ENCODE results near the gene PI4K2B.
A peak's percentile ranks its signal among the peaks of the same experiment; 100 is the strongest.
"Not testable (repeated sequence)": the region's sequence is repeated elsewhere in the genome, so short reads cannot be mapped to it uniquely, and the experiment has no call there.

The PI4K2B gene

GRCh38 chr4:25235401-25235800 is 1.6 kb downstream of the PI4K2B start:
- peak overlapping the region; percentile 92; the same call in 1 of the 2 replicates for H3K27ac ChIP-seq (ENCODE audit: low read length)
- H3F3A ChIP-seq (ENCODE audit: insufficient read depth, low read length), result peaks cover 22% of the 10 kb centered on the region
- H4K20me1 ChIP-seq (ENCODE audit: insufficient read depth, low read length), result no peaks in the 10 kb centered on the region
- peaks cover 3% of the 10 kb centered on the region for H3K36me3 ChIP-seq (replicated peaks; ENCODE audit: insufficient read depth, low read length)
- peak overlapping the region; percentile 89 for H3K4me3 ChIP-seq (ENCODE audit: low read length)
- peak overlapping the region; percentile 76 for H3K4me2 ChIP-seq (ENCODE audit: low read depth, low read length)
- no peak for DNase-seq
- H3K27me3 ChIP-seq (replicated peaks; ENCODE audit: insufficient read depth, low read length), result no peaks in the 10 kb centered on the region
- no peaks in the 10 kb centered on the region for H3K9me3 ChIP-seq (replicated peaks; ENCODE audit: insufficient read depth, low read length)
- peaks cover 26% of the 10 kb centered on the region for H3K4me1 ChIP-seq (ENCODE audit: low read length)
- H2AFZ ChIP-seq (ENCODE audit: low read length), result no peak overlapping the region
- TF ChIP-seq EZH2phosphoT487 (IDR thresholded peaks at IDR 0.05; ENCODE audit: low read length), result no peak
- no peaks in the 10 kb centered on the region for H3K9me2 ChIP-seq (replicated peaks; ENCODE audit: insufficient read depth, low read length)
- H3K79me2 ChIP-seq (ENCODE audit: low read length), result peaks cover 63% of the 10 kb centered on the region
- H3K9ac ChIP-seq (ENCODE audit: low read length), result peak overlapping the region; percentile 98

DNA sequence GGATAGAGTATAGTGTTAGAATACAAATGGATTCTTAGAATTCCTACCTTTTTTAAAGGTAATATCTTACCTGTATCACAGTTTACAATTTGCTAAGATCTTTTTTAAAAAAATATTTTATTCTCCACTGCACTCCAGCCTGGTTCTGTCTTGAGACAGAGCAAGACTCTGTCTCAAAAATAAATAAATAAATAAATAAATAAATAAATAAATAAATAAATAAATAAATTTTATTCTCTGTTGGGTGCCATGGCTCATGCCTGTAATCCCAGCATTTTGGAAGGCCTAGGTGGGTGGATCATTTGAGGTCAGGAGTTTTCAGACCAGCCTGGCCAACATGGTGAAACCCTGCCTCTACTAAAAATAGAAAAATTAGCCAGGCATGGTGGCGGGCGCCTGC is 2.2 kb downstream of the PI4K2B start:
- H3K9me3 ChIP-seq (replicated peaks; ENCODE audit: insufficient read depth, low read length); H4K20me1 ChIP-seq (ENCODE audit: insufficient read depth, low read length); H3K36me3 ChIP-seq (replicated peaks; ENCODE audit: insufficient read depth, low read length); H2AFZ ChIP-seq (ENCODE audit: low read length); H3K27me3 ChIP-seq (replicated peaks; ENCODE audit: insufficient read depth, low read length); DNase-seq; H3K9me2 ChIP-seq (replicated peaks; ENCODE audit: insufficient read depth, low read length): not testable (repeated sequence)
- H3K9ac ChIP-seq (ENCODE audit: low read length), result peak overlapping the region; percentile 98; the same call in 1 of the 2 replicates
- peak overlapping the region; percentile 92; the same call in 1 of the 2 replicates for H3K27ac ChIP-seq (ENCODE audit: low read length)
- peak overlapping the region; percentile 89 for H3K4me3 ChIP-seq (ENCODE audit: low read length)
- H3F3A ChIP-seq (ENCODE audit: insufficient read depth, low read length), result peaks cover 22% of the 10 kb centered on the region
- H3K4me2 ChIP-seq (ENCODE audit: low read depth, low read length), result peak overlapping the region; percentile 76
- peaks cover 30% of the 10 kb centered on the region for H3K4me1 ChIP-seq (ENCODE audit: low read length)
- H3K79me2 ChIP-seq (ENCODE audit: low read length), result peaks cover 69% of the 10 kb centered on the region

GRCh38 chr4:25236971-25237370 is 3.1 kb downstream of the PI4K2B start:
- Histone ChIP-seq H3K79me2 (ENCODE audit: low read length) (peaks cover 77% of the 10 kb centered on the region), H3K27me3 (replicated peaks; ENCODE audit: insufficient read depth, low read length) (no peaks in the 10 kb centered on the region), H4K20me1 (ENCODE audit: insufficient read depth, low read length) (no peaks in the 10 kb centered on the region), H3K9me2 (replicated peaks; ENCODE audit: insufficient read depth, low read length) (no peaks in the 10 kb centered on the region), H3K4me2 (ENCODE audit: low read depth, low read length) (no peak overlapping the region), H3K27ac (ENCODE audit: low read length) (no peak overlapping the region), H3F3A (ENCODE audit: insufficient read depth, low read length) (peaks cover 22% of the 10 kb centered on the region), H2AFZ (ENCODE audit: low read length) (no peak overlapping the region), H3K9me3 (replicated peaks; ENCODE audit: insufficient read depth, low read length) (no peaks in the 10 kb centered on the region), H3K4me3 (ENCODE audit: low read length) (no peak overlapping the region), H3K36me3 (replicated peaks; ENCODE audit: insufficient read depth, low read length) (peaks cover 3% of the 10 kb centered on the region), H3K9ac (ENCODE audit: low read length) (no peak overlapping the region), H3K4me1 (ENCODE audit: low read length) (peaks cover 30% of the 10 kb centered on the region)
- TF ChIP-seq EZH2phosphoT487 (IDR thresholded peaks at IDR 0.05; ENCODE audit: low read length) (no peak), EZH2 (optimal IDR thresholded peaks at IDR 0.05; ENCODE audit: low read depth, low read length) (no peak)
- TF ChIP-seq, protein P1, sequence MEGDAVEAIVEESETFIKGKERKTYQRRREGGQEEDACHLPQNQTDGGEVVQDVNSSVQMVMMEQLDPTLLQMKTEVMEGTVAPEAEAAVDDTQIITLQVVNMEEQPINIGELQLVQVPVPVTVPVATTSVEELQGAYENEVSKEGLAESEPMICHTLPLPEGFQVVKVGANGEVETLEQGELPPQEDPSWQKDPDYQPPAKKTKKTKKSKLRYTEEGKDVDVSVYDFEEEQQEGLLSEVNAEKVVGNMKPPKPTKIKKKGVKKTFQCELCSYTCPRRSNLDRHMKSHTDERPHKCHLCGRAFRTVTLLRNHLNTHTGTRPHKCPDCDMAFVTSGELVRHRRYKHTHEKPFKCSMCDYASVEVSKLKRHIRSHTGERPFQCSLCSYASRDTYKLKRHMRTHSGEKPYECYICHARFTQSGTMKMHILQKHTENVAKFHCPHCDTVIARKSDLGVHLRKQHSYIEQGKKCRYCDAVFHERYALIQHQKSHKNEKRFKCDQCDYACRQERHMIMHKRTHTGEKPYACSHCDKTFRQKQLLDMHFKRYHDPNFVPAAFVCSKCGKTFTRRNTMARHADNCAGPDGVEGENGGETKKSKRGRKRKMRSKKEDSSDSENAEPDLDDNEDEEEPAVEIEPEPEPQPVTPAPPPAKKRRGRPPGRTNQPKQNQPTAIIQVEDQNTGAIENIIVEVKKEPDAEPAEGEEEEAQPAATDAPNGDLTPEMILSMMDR (IDR thresholded peaks at IDR 0.05; ENCODE audit: low read length), result no peak
- no peak for DNase-seq

GRCh38 chr4:25238052-25238451 is 4.2 kb downstream of the PI4K2B start:
- Histone ChIP-seq H3K4me3 (ENCODE audit: low read length) (no peak overlapping the region), H3K27me3 (replicated peaks; ENCODE audit: insufficient read depth, low read length) (no peaks in the 10 kb centered on the region), H2AFZ (ENCODE audit: low read length) (no peak overlapping the region), H3K36me3 (replicated peaks; ENCODE audit: insufficient read depth, low read length) (peaks cover 3% of the 10 kb centered on the region), H3F3A (ENCODE audit: insufficient read depth, low read length) (peaks cover 21% of the 10 kb centered on the region), H3K4me1 (ENCODE audit: low read length) (peaks cover 23% of the 10 kb centered on the region), H3K9ac (ENCODE audit: low read length) (no peak overlapping the region), H3K27ac (ENCODE audit: low read length) (no peak overlapping the region), H4K20me1 (ENCODE audit: insufficient read depth, low read length) (no peaks in the 10 kb centered on the region), H3K9me3 (replicated peaks; ENCODE audit: insufficient read depth, low read length) (no peaks in the 10 kb centered on the region), H3K79me2 (ENCODE audit: low read length) (peaks cover 85% of the 10 kb centered on the region), H3K4me2 (ENCODE audit: low read depth, low read length) (no peak overlapping the region), H3K9me2 (replicated peaks; ENCODE audit: insufficient read depth, low read length) (no peaks in the 10 kb centered on the region)
- TF ChIP-seq EZH2 (optimal IDR thresholded peaks at IDR 0.05; ENCODE audit: low read depth, low read length), result no peak
- TF ChIP-seq EZH2phosphoT487 (IDR thresholded peaks at IDR 0.05; ENCODE audit: low read length), result no peak
- DNase-seq, result no peak

GRCh38 chr4:25239528-25239927 is 5.7 kb downstream of the PI4K2B start:
- DNase-seq; H2AFZ ChIP-seq (ENCODE audit: low read length); H4K20me1 ChIP-seq (ENCODE audit: insufficient read depth, low read length); H3K9me2 ChIP-seq (replicated peaks; ENCODE audit: insufficient read depth, low read length); H3K9me3 ChIP-seq (replicated peaks; ENCODE audit: insufficient read depth, low read length); H3K4me3 ChIP-seq (ENCODE audit: low read length); H3K9ac ChIP-seq (ENCODE audit: low read length); H3K27me3 ChIP-seq (replicated peaks; ENCODE audit: insufficient read depth, low read length); H3K36me3 ChIP-seq (replicated peaks; ENCODE audit: insufficient read depth, low read length): not testable (repeated sequence)
- TF ChIP-seq, protein P1 (IDR thresholded peaks at IDR 0.05; ENCODE audit: low read length), result 0 out of 2 replicates have a peak, but pooled peaks have one; percentile 7
- peaks cover 93% of the 10 kb centered on the region for H3K79me2 ChIP-seq (ENCODE audit: low read length)
- H3F3A ChIP-seq (ENCODE audit: insufficient read depth, low read length), result peaks cover 13% of the 10 kb centered on the region
- H3K4me1 ChIP-seq (ENCODE audit: low read length), result peaks cover 23% of the 10 kb centered on the region
- peak overlapping the region; percentile 49; the same call in 1 of the 2 replicates for H3K4me2 ChIP-seq (ENCODE audit: low read depth, low read length)
- peak overlapping the region; percentile 70; the same call in 1 of the 2 replicates for H3K27ac ChIP-seq (ENCODE audit: low read length)

DNA sequence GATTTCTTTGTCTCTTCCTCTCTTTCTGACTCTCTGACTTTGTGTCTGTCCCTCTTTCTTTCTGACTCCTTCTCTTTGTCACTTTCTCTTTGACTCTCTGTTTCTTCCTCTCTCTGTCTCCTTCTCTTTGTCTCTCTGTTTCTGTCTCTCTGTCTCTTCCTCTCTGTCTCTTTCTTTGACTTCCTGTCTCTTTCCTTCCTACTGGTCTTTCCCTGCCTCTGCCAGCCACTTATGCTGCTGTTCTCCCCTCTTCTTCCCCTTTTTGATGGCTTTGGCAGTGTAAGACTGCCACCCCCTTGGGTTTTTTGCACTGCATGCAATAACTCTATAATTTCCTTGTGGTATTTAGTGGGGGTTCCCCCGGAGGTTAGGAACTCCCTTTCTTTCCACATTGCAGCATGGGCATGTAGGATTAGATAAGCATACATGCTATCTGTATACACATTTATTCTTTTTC is 6.9 kb downstream of the PI4K2B start:
- H2AFZ ChIP-seq (ENCODE audit: low read length); H4K20me1 ChIP-seq (ENCODE audit: insufficient read depth, low read length); H3F3A ChIP-seq (ENCODE audit: insufficient read depth, low read length); H3K27me3 ChIP-seq (replicated peaks; ENCODE audit: insufficient read depth, low read length); H3K9ac ChIP-seq (ENCODE audit: low read length); H3K36me3 ChIP-seq (replicated peaks; ENCODE audit: insufficient read depth, low read length); H3K9me2 ChIP-seq (replicated peaks; ENCODE audit: insufficient read depth, low read length); DNase-seq; H3K9me3 ChIP-seq (replicated peaks; ENCODE audit: insufficient read depth, low read length); H3K4me3 ChIP-seq (ENCODE audit: low read length): not testable (repeated sequence)
- Histone ChIP-seq H3K4me1 (ENCODE audit: low read length) (peaks cover 20% of the 10 kb centered on the region), H3K79me2 (ENCODE audit: low read length) (peaks cover 94% of the 10 kb centered on the region), H3K27ac (ENCODE audit: low read length) (peak overlapping the region; percentile 70; the same call in 1 of the 2 replicates), H3K4me2 (ENCODE audit: low read depth, low read length) (peak overlapping the region; percentile 49; the same call in 1 of the 2 replicates)

All from MM.1S (cell line).